Endodermal cell (in vitro differentiated cells): ENCODE data around the gene SLC5A3. TPM values are rescaled to one million over a fixed set of nuclear protein-coding genes. Genes with fewer than 3 reads are reported as not detected.

Experiments
- DNase-seq: peaks from one replicate; pipeline ENCODE4 v3.0.0-alpha.2; 2017
- H3K27ac ChIP-seq: 2 replicates; pipeline ENCODE4 v1.5.1; 2013; ENCODE audit warnings: mild to moderate bottlenecking, low read depth, low read length, moderate library complexity
- H3K27me3 ChIP-seq: 2 replicates; pipeline ENCODE4 v1.6.1; 2013; ENCODE audit warnings: mild to moderate bottlenecking, low read length, moderate library complexity; ENCODE audit not compliant: insufficient read depth, control insufficient read depth, poor library complexity, severe bottlenecking
- H3K36me3 ChIP-seq: 2 replicates; pipeline ENCODE4 v1.7.0; 2013; ENCODE audit warnings: mild to moderate bottlenecking, low read length, moderate library complexity; ENCODE audit not compliant: control insufficient read depth, insufficient read depth
- H3K4me1 ChIP-seq: one replicate; pipeline ENCODE4 v1.7.0; 2013; ENCODE audit warnings: low read length; ENCODE audit not compliant: control insufficient read depth, insufficient read depth
- H3K4me3 ChIP-seq: 2 replicates; pipeline ENCODE4 v1.5.1; 2013; ENCODE audit warnings: mild to moderate bottlenecking, low read length, moderate library complexity
- H3K9ac ChIP-seq: 2 replicates; pipeline ENCODE4 v1.6.1; 2013; ENCODE audit warnings: mild to moderate bottlenecking, low read length, moderate library complexity; ENCODE audit not compliant: poor library complexity, severe bottlenecking; ENCODE audit errors: extremely low read depth
- H3K9me3 ChIP-seq: 2 replicates; pipeline ENCODE4 v1.6.1; 2013; ENCODE audit warnings: mild to moderate bottlenecking, low read length, moderate library complexity; ENCODE audit not compliant: control insufficient read depth
- H3K27ac Mint-ChIP-seq: 2 replicates; pipeline ENCODE4 v1.8.0; 2020; ENCODE audit warnings: mixed read lengths
- H3K27me3 Mint-ChIP-seq: 2 replicates; pipeline ENCODE4 v1.8.0; 2021; ENCODE audit warnings: mild to moderate bottlenecking, mixed read lengths; ENCODE audit not compliant: insufficient read depth
- H3K36me3 Mint-ChIP-seq: 2 replicates; pipeline ENCODE4 v1.8.0; 2020; ENCODE audit warnings: low read depth, mixed read lengths
- H3K4me1 Mint-ChIP-seq: 2 replicates; pipeline ENCODE4 v1.8.0; 2020; ENCODE audit warnings: mixed read lengths
- H3K4me3 Mint-ChIP-seq: 2 replicates; pipeline ENCODE4 v1.8.0; 2020; ENCODE audit warnings: mild to moderate bottlenecking, moderate library complexity, mixed read lengths
- H3K9me3 Mint-ChIP-seq: 2 replicates; pipeline ENCODE4 v1.8.0; 2020; ENCODE audit warnings: mild to moderate bottlenecking, mixed read lengths
- WGBS, 2 experiments: methylation state at CpG; one replicate each; pipeline versions ENCODE4 v1.1.5 to v1.1.7; 2013; ENCODE audit warnings: missing lambda C conversion rate in 2 of 2, mixed read lengths in 1 of 2; ENCODE audit not compliant: insufficient coverage in 1 of 2, insufficient read length in 1 of 2; 5-methylcytosine and 5-hydroxymethylcytosine counted together
- total RNA-seq, 2 donors: library from RNA; stranded (reverse); fragmentation: NEBNext Ultra II Directional in 1 of 2; extraction: Animal tissue kit (Norgen Biotek cat#: 25700) in 1 of 2; gene quantifications; 2 replicates in 1 of 2; 3 replicates in 1 of 2; pipeline ENCODE4 v1.2.1, GENCODE V29; 2021
- TF ChIP-seq, protein P1 (sequence below): fragments of 200-600 bp; sonication (generic); conservative IDR thresholded peaks from 2 replicates; pipeline ENCODE4 v1.5.0; 2021; ENCODE audit warnings: antibody characterized with exemption, mild to moderate bottlenecking

SLC5A3 gene
- total RNA-seq, 2 donors from 2014 or later = 41.9 to 57.2 TPM

DNA sequence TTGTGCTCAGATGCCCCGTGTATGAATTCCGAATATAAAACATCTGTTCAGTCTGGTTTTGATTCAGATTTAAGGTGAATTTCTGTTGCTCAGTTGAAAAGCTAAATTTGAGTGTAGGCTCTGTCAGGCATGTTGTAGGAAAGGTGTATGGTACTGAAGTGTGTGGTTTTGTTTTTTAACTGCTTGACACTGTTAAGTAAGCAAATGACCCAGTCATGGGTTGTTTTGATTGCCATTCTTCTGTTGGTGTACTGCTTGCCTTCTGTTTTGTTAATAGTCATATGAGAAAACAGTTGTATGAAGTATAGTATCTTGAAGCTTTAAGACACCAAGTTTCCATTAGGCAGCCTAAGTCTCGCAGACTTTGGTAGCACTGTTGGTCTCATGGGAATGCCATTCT is 10.0 kb downstream of the SLC5A3 start:
- Mint-ChIP-seq H3K4me1 (peaks cover 66% of the 10 kb centered on the region), H3K9me3 (no peaks in the 10 kb centered on the region), H3K36me3 (peaks cover 42% of the 10 kb centered on the region), H3K27ac (no peak overlapping the region), H3K27me3 (no peaks in the 10 kb centered on the region), H3K4me3 (no peak overlapping the region)
- Histone ChIP-seq H3K9me3 (no peaks in the 10 kb centered on the region), H3K4me3 (peak overlapping the region; percentile 21), H3K9ac (no peak overlapping the region), H3K27ac (no peak overlapping the region), H3K4me1 (peaks cover 21% of the 10 kb centered on the region), H3K27me3 (no peaks in the 10 kb centered on the region), H3K36me3 (peaks cover 84% of the 10 kb centered on the region)
- 93 to 100% methylated on average over 3 of the region's 3 CpGs for WGBS, 2 experiments
- TF ChIP-seq, protein P1, sequence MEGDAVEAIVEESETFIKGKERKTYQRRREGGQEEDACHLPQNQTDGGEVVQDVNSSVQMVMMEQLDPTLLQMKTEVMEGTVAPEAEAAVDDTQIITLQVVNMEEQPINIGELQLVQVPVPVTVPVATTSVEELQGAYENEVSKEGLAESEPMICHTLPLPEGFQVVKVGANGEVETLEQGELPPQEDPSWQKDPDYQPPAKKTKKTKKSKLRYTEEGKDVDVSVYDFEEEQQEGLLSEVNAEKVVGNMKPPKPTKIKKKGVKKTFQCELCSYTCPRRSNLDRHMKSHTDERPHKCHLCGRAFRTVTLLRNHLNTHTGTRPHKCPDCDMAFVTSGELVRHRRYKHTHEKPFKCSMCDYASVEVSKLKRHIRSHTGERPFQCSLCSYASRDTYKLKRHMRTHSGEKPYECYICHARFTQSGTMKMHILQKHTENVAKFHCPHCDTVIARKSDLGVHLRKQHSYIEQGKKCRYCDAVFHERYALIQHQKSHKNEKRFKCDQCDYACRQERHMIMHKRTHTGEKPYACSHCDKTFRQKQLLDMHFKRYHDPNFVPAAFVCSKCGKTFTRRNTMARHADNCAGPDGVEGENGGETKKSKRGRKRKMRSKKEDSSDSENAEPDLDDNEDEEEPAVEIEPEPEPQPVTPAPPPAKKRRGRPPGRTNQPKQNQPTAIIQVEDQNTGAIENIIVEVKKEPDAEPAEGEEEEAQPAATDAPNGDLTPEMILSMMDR = no peak
- no peak for DNase-seq

DNA sequence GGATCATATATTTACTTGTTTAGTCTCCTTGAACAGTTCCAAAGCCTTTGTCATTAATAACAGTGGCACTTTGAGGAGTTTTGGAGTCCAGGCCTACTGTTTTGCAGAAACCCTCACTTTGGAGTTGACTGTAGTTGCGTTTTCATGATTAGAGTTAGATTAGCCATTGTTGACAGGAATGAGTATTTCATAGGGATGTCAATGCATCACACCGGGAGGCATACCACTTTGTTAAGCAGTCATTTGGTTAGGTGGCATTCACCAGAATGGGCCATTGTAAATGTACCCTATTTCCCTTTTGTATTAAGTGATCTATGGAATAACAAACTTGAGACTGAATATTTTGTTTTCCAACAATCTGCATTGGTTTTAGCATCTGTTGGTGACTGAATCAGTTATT is 11.8 kb downstream of the SLC5A3 start:
- H3K4me3 ChIP-seq = peak overlapping the region; percentile 47
- no peaks in the 10 kb centered on the region for H3K9me3 ChIP-seq
- Mint-ChIP-seq H3K4me3 (no peak overlapping the region), H3K4me1 (peaks cover 50% of the 10 kb centered on the region), H3K27me3 (no peaks in the 10 kb centered on the region), H3K9me3 (no peaks in the 10 kb centered on the region), H3K27ac (no peak overlapping the region), H3K36me3 (peaks cover 35% of the 10 kb centered on the region)
- WGBS, 2 experiments = 57 to 67% methylated on average over 1 to 2 of the region's 2 CpGs
- H3K27me3 ChIP-seq = no peaks in the 10 kb centered on the region
- H3K27ac ChIP-seq = no peak overlapping the region
- H3K4me1 ChIP-seq = peaks cover 21% of the 10 kb centered on the region
- TF ChIP-seq, protein P1 = no peak
- H3K9ac ChIP-seq = no peak overlapping the region
- peaks cover 82% of the 10 kb centered on the region for H3K36me3 ChIP-seq
- DNase-seq = no peak

DNA sequence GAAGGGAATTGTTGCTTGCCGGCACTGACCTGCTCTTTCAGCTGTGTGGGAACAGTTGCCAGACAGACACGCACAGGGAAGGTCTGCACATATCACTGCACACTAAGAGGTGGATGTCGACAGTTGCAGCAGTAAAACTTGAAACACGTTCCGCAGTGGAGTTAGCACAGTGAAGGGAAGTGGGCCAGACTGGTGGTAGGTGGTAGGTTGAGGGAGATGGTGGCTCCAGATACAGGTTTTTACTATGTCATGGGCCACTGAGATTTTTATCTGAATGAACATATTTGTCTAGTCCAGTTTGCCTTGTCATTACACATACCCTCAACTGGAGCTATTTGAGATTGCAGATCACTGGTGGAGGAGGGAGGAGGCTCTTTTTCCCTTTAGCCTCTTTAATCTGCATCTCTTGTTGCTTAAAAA is 13.5 kb downstream of the SLC5A3 start:
- H3K4me3 Mint-ChIP-seq = no peak overlapping the region
- H3K4me1 Mint-ChIP-seq = peaks cover 43% of the 10 kb centered on the region
- H3K27ac Mint-ChIP-seq = no peak overlapping the region
- peaks cover 14% of the 10 kb centered on the region for H3K4me1 ChIP-seq
- DNase-seq = no peak
- no peaks in the 10 kb centered on the region for H3K9me3 ChIP-seq
- peaks cover 80% of the 10 kb centered on the region for H3K36me3 ChIP-seq
- H3K9ac ChIP-seq = no peak overlapping the region
- no peak overlapping the region for H3K27ac ChIP-seq
- TF ChIP-seq, protein P1 = no peak
- H3K36me3 Mint-ChIP-seq = peaks cover 24% of the 10 kb centered on the region
- no peak overlapping the region for H3K4me3 ChIP-seq
- 95 to 96% methylated on average over 3 to 5 of the region's 5 CpGs for WGBS, 2 experiments
- H3K27me3 Mint-ChIP-seq = no peaks in the 10 kb centered on the region
- H3K27me3 ChIP-seq = no peaks in the 10 kb centered on the region
- H3K9me3 Mint-ChIP-seq = no peaks in the 10 kb centered on the region
